ENCODE results near the gene PTGES3. TPM values are rescaled to one million over a fixed set of nuclear protein-coding genes. Genes with fewer than 3 reads are reported as not detected.

PTGES3 gene
- total RNA-seq, 1 experiment from 2014 or later: 305 TPM

- no peak for DNase-seq (ENCODE audit: low read depth)
These were observed 58.5 kb downstream of the PTGES3 start for GRCh38 chr12:56629459-56630179.

- DNase-seq (ENCODE audit: low read depth): peak; percentile 69
These were observed 59.2 kb downstream of the PTGES3 start for GRCh38 chr12:56628671-56629458.

- DNase-seq (ENCODE audit: low read depth): no peak
These were observed 61.4 kb downstream of the PTGES3 start for GRCh38 chr12:56626701-56627100.

GRCh38 chr12:56622535-56622934, 65.5 kb downstream of the PTGES3 start:
- DNase-seq (ENCODE audit: low read depth): no peak

GRCh38 chr12:56616925-56617324, 71.2 kb downstream of the PTGES3 start:
- DNase-seq (ENCODE audit: low read depth): no peak

GRCh38 chr12:56616244-56616643, 71.8 kb downstream of the PTGES3 start:
- no peak for DNase-seq (ENCODE audit: low read depth)

GRCh38 chr12:56614627-56615026, 73.5 kb downstream of the PTGES3 start:
- no peak for DNase-seq (ENCODE audit: low read depth)

Small RNA genes lying within 50 kb of the gene (small RNA-seq; reads per million reads assigned to genes)
- gene RN7SL809P (not detected), gene SNORD59A (2,955 reads per million, percentile 99 among the genes with 10 or more reads in this experiment)

Other genes with a start within 250 kb of the PTGES3 start
- 17.5 and 21.3 TPM in 2 replicates for gene TIMELESS, start 238.9 kb downstream of the PTGES3 start, total RNA-seq (2014; rRNA removed; shearing (Covaris generic))
- gene MIP, start 233.6 kb downstream of the PTGES3 start, total RNA-seq (2014; rRNA removed; shearing (Covaris generic)): not detected in 2 replicates
- 2.3 and 2.9 TPM in 2 replicates for gene SPRYD4, start 219.7 kb downstream of the PTGES3 start, total RNA-seq (2014; rRNA removed; shearing (Covaris generic))
- gene GLS2, start 200.1 kb downstream of the PTGES3 start, total RNA-seq (2014; rRNA removed; shearing (Covaris generic)): not detected in 2 replicates
- gene RBMS2, start 166.5 kb downstream of the PTGES3 start, total RNA-seq (2014; rRNA removed; shearing (Covaris generic)): 30.9 and 33.3 TPM in 2 replicates
- gene BAZ2A, start 58.0 kb downstream of the PTGES3 start, total RNA-seq (2014; rRNA removed; shearing (Covaris generic)): 23.6 and 47.0 TPM in 2 replicates
- 1,094 and 1,322 TPM in 2 replicates for gene ATP5F1B, start 42.3 kb downstream of the PTGES3 start, total RNA-seq (2014; rRNA removed; shearing (Covaris generic))
- 1,958 and 2,010 TPM in 2 replicates for gene NACA, start 37.0 kb upstream of the PTGES3 start, total RNA-seq (2014; rRNA removed; shearing (Covaris generic))
- gene PRIM1, start 64.0 kb upstream of the PTGES3 start, total RNA-seq (2014; rRNA removed; shearing (Covaris generic)): 56.7 and 61.0 TPM in 2 replicates
- gene HSD17B6, start 75.0 kb upstream of the PTGES3 start, total RNA-seq (2014; rRNA removed; shearing (Covaris generic)): 0.53 and 1.0 TPM in 2 replicates
- not detected in 2 replicates for gene SDR9C7, start 246.1 kb upstream of the PTGES3 start, total RNA-seq (2014; rRNA removed; shearing (Covaris generic))